ENCODE results near the gene PRKAG2.

PRKAG2 gene

DNA sequence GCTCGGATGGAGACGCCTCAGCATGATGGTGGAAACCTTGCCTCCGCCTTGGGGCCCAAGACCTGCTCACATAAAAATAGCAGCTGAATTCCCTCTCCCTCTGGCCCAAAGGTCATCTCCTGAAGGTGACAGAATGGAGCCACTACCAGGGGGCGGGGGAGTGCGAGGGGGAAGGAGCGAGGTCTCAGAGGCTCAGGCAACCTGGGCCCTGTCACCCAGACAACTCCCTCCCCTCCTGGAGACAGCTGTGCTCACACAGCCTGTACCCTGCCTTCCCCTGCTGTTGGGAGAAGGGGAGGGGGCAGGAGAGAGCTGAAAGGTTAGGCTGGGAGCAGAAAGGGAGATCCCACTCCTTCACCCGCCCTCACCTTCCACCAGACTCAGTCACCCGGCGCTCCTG is 184.2 kb downstream of the PRKAG2 start:
- no peaks in the 10 kb centered on the region for H3K27me3 ChIP-seq
- peaks cover 30% of the 10 kb centered on the region for H3K4me1 ChIP-seq
- no peak overlapping the region for H3K4me3 ChIP-seq (ENCODE audit: low read depth, low read length)
- TF ChIP-seq, protein P1, sequence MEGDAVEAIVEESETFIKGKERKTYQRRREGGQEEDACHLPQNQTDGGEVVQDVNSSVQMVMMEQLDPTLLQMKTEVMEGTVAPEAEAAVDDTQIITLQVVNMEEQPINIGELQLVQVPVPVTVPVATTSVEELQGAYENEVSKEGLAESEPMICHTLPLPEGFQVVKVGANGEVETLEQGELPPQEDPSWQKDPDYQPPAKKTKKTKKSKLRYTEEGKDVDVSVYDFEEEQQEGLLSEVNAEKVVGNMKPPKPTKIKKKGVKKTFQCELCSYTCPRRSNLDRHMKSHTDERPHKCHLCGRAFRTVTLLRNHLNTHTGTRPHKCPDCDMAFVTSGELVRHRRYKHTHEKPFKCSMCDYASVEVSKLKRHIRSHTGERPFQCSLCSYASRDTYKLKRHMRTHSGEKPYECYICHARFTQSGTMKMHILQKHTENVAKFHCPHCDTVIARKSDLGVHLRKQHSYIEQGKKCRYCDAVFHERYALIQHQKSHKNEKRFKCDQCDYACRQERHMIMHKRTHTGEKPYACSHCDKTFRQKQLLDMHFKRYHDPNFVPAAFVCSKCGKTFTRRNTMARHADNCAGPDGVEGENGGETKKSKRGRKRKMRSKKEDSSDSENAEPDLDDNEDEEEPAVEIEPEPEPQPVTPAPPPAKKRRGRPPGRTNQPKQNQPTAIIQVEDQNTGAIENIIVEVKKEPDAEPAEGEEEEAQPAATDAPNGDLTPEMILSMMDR (IDR thresholded peaks at IDR 0.05; ENCODE audit: low read depth, low read length), result no peak
- no peaks in the 10 kb centered on the region for H3K36me3 ChIP-seq
- no peak for DNase-seq
- no peaks in the 10 kb centered on the region; the same call in 1 of the 2 replicates for H3K9me3 ChIP-seq

DNA sequence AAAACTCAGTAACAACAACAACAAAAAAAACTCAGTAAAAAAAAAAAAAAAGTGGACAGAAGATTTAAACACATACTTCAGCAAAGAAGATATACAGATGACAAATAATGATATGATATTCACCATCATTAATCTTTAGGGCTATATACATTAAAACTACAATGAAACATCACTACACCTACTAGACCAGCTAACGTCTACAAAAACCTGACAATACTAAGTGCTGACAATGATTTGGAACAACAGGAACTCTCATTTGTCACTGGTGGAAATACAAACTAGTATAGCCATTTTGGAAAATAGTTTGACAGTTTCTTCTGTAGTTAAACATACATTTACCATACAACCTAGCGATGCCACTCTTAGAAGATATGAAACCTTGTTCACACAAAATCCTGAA is 185.5 kb downstream of the PRKAG2 start:
- Histone ChIP-seq H3K27me3 (no peaks in the 10 kb centered on the region), H3K4me3 (ENCODE audit: low read depth, low read length) (no peak overlapping the region), H3K9me3 (no peaks in the 10 kb centered on the region), H3K4me1 (peaks cover 17% of the 10 kb centered on the region), H3K36me3 (no peaks in the 10 kb centered on the region)
- TF ChIP-seq, protein P1 (IDR thresholded peaks at IDR 0.05; ENCODE audit: low read depth, low read length), result no peak
- no peak for DNase-seq

GRCh38 chr7:151690606-151691005 is 186.3 kb downstream of the PRKAG2 start:
- DNase-seq, result no peak
- H3K9me3 ChIP-seq, result no peaks in the 10 kb centered on the region
- no peaks in the 10 kb centered on the region for H3K27me3 ChIP-seq
- H3K4me1 ChIP-seq, result peaks cover 8% of the 10 kb centered on the region
- H3K36me3 ChIP-seq, result no peaks in the 10 kb centered on the region
- TF ChIP-seq, protein P1 (IDR thresholded peaks at IDR 0.05; ENCODE audit: low read depth, low read length), result no peak
- no peak overlapping the region for H3K4me3 ChIP-seq (ENCODE audit: low read depth, low read length)

DNA sequence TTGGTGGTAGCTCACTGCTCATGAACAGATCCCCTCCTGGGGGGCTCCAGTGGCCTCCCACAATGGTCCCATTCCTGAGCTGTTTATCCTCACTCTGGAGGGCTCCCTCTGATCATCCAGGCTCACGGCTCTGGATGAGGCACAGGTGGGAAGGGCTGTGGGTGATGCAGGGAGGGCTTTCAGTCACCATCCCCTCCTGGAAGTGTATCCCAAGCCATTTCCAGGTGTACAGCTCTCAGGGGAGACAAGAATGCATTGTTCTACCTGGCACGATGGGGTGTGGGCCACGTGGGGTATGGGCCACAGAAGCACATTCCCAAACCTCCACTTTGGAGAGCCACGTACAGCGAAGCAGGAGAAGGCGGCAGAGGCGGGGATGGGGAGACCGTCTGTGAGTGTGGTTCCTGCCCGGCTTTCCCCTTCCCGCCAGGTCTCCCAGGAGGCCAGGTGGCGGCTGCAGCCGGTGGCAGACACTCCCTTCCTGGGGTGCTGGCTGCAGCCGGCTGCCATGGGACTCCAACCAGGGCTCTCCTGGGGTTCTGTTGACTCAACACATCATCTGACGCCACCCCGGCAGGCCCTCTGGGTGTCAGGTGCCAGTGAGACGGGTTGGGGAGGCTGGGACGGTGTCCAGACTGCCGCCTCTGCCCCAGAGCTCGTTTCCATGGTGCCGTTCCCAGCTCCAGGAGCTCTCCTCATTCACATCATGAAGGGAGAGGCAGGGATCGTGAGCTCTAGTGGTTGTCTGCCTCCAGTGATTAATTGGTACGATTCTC is 187.5 kb downstream of the PRKAG2 start:
- H3K36me3 ChIP-seq, result no peaks in the 10 kb centered on the region
- no peak for DNase-seq
- H3K27me3 ChIP-seq, result no peaks in the 10 kb centered on the region
- no peak overlapping the region for H3K4me3 ChIP-seq (ENCODE audit: low read depth, low read length)
- no peaks in the 10 kb centered on the region for H3K4me1 ChIP-seq
- no peaks in the 10 kb centered on the region for H3K9me3 ChIP-seq
- TF ChIP-seq, protein P1 (IDR thresholded peaks at IDR 0.05; ENCODE audit: low read depth, low read length), result no peak

DNA sequence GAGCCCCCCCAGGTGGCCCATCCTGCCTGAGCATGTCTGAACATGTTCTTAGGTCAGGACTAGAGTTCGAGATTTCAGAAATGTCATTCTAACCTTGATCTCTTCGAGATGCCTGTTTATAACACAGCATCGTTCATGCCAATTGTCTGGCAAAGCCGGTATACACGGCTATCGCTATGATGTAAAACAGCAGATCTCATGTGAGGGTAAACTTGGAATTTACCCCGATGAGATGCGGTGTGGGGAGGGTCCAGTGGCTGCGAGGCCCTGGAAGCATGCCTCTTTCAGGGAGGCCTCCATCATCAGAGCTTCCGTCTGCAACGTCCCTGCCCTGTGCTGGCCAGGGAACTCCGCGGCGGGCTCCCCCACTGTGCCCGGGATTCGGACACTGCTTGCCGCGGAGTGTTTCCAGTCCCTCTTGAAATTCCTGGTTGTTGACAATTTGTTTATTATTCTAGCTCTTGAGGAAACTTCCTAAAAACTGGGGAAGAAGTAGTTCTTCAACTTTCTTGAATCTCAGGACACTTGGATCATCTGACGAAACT is 188.6 kb downstream of the PRKAG2 start:
- H3K27me3 ChIP-seq, result no peaks in the 10 kb centered on the region
- no peaks in the 10 kb centered on the region for H3K9me3 ChIP-seq
- DNase-seq, result no peak
- no peak overlapping the region for H3K4me3 ChIP-seq (ENCODE audit: low read depth, low read length)
- H3K4me1 ChIP-seq, result no peaks in the 10 kb centered on the region
- TF ChIP-seq, protein P1 (IDR thresholded peaks at IDR 0.05; ENCODE audit: low read depth, low read length), result no peak
- no peaks in the 10 kb centered on the region for H3K36me3 ChIP-seq

- no peaks in the 10 kb centered on the region for H3K27me3 ChIP-seq
- DNase-seq, result no peak
- H3K36me3 ChIP-seq, result no peaks in the 10 kb centered on the region
- no peaks in the 10 kb centered on the region for H3K9me3 ChIP-seq
- TF ChIP-seq, protein P1 (IDR thresholded peaks at IDR 0.05; ENCODE audit: low read depth, low read length), result no peak
- no peak overlapping the region for H3K4me3 ChIP-seq (ENCODE audit: low read depth, low read length)
- no peaks in the 10 kb centered on the region for H3K4me1 ChIP-seq
Measured at GRCh38 chr7:151687523-151688235, 189.2 kb downstream of the PRKAG2 start.

Data from BE2C (cell line).